Measurements from ENCODE around the gene MMD. TPM values are rescaled to one million over a fixed set of nuclear protein-coding genes. Genes with fewer than 3 reads are reported as not detected.

The MMD gene
- total RNA-seq, 1 donor from 2014 or later = 45.5 TPM

- ChIA-PET POLR2A (no interaction called here), CTCF (no interaction called here)
- no peak for ATAC-seq (ENCODE audit: low read depth)
- TF ChIP-seq, protein P1, sequence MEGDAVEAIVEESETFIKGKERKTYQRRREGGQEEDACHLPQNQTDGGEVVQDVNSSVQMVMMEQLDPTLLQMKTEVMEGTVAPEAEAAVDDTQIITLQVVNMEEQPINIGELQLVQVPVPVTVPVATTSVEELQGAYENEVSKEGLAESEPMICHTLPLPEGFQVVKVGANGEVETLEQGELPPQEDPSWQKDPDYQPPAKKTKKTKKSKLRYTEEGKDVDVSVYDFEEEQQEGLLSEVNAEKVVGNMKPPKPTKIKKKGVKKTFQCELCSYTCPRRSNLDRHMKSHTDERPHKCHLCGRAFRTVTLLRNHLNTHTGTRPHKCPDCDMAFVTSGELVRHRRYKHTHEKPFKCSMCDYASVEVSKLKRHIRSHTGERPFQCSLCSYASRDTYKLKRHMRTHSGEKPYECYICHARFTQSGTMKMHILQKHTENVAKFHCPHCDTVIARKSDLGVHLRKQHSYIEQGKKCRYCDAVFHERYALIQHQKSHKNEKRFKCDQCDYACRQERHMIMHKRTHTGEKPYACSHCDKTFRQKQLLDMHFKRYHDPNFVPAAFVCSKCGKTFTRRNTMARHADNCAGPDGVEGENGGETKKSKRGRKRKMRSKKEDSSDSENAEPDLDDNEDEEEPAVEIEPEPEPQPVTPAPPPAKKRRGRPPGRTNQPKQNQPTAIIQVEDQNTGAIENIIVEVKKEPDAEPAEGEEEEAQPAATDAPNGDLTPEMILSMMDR (IDR thresholded peaks at IDR 0.05) = no peak
- intact Hi-C loops (cut with micrococcal nuclease) = no loop called here
- Mint-ChIP-seq H3K4me1 (no peaks in the 10 kb centered on the region), H3K36me3 (ENCODE audit: low read depth) (no peaks in the 10 kb centered on the region), H3K9me3 (no peaks in the 10 kb centered on the region), H3K4me3 (no peak overlapping the region), H3K27ac (no peak overlapping the region), H3K27me3 (no peaks in the 10 kb centered on the region)
- no peak for DNase-seq
Observed at GRCh38 chr17:55383771-55384642, 37.6 kb downstream of the MMD start.

DNA sequence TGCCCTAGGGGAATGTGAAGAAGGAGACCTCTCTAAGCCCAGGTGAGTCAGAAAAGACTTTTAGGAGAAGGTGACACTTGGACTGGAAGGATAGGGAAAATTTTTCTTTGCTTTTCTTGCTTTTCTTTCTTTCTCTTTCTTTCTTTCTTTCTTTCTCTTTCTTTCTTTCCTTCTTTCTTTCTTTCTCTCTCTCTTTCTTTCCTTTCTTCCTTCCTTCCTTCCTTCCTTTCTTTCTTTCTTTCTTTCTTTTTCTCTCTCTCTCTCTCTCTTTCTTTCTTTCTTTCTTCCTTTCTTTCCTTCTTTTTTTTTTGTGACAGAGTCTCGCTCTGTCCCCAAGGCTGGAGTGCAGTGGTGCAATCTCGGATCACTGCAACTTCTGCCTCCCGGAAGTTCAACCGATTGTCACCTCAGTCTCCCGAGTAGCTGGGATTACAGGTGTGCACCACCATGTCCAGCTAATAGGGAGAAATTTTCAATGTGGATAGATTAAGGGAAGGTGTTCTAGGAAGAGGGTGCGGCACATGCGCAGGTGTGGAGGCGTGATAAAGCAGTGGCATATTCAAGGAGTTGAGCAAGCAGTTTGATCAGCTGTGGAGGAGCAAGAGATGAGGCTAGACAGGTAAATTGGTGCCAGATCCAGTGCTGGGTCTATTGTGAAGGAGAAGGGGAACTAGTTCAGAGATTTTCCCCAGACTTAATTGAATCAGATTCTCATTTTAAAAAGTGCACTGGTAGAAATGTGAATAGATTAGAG, 40.4 kb downstream of the MMD start:
- intact Hi-C loops (cut with micrococcal nuclease) = no loop called here
- POLR2A ChIA-PET = no interaction called here
- no peak for DNase-seq
- Mint-ChIP-seq H3K27ac (no peak overlapping the region), H3K9me3 (no peaks in the 10 kb centered on the region), H3K36me3 (ENCODE audit: low read depth) (no peaks in the 10 kb centered on the region), H3K4me3 (no peak overlapping the region), H3K4me1 (no peaks in the 10 kb centered on the region), H3K27me3 (peaks cover 7% of the 10 kb centered on the region)
- TF ChIP-seq, protein P1 (IDR thresholded peaks at IDR 0.05) = no peak
- CTCF ChIA-PET = no interaction called here
- no peak for ATAC-seq (ENCODE audit: low read depth)

DNA sequence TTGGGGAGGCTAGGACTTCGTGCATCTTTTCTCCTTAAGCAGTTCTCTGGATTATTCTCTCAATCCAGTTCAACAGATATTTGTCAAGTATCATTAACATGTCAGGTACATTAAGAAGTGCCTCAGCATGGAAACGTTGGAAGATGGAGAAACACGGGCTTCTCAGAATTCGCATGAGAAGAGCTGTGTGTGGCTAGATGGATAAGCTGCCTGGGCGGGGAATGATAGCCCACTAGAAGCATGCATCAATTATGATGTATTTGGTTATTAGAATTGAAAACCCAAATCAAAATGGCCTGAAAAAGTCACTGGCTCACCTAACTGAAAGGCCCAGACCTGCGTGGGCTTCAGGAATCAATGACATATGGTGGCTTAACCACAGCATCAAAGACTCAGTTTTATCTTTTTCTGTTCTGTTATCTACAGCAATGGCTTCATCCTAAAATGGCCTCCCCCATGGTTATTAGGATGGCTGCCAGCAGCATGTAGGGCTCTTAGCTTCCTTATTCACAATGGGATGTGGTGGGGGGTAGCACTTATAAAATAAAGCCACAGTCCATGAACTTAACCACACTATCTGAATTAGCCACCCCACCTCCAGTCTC, 43.9 kb downstream of the MMD start:
- TF ChIP-seq, protein P1 (IDR thresholded peaks at IDR 0.05) = no peak
- H3K4me1 Mint-ChIP-seq = no peaks in the 10 kb centered on the region
- H3K36me3 Mint-ChIP-seq (ENCODE audit: low read depth) = no peaks in the 10 kb centered on the region
- no peak overlapping the region for H3K27ac Mint-ChIP-seq
- POLR2A ChIA-PET = no interaction called here
- H3K27me3 Mint-ChIP-seq = peaks cover 7% of the 10 kb centered on the region
- DNase-seq = no peak
- no peak overlapping the region for H3K4me3 Mint-ChIP-seq
- intact Hi-C loops (cut with micrococcal nuclease) = no loop called here
- no peak for ATAC-seq (ENCODE audit: low read depth)
- no peaks in the 10 kb centered on the region for H3K9me3 Mint-ChIP-seq
- CTCF ChIA-PET = no interaction called here

GRCh38 chr17:55368706-55369105, 52.9 kb downstream of the MMD start:
- intact Hi-C loops (cut with micrococcal nuclease) = no loop called here
- peaks cover 3% of the 10 kb centered on the region for H3K9me3 Mint-ChIP-seq
- no peak overlapping the region for H3K4me3 Mint-ChIP-seq
- DNase-seq (no peak), ATAC-seq (ENCODE audit: low read depth) (no peak)
- CTCF ChIA-PET = no interaction called here
- no peaks in the 10 kb centered on the region for H3K27me3 Mint-ChIP-seq
- peaks cover 2% of the 10 kb centered on the region for H3K4me1 Mint-ChIP-seq
- TF ChIP-seq, protein P1 (IDR thresholded peaks at IDR 0.05) = no peak
- POLR2A ChIA-PET = no interaction called here
- H3K27ac Mint-ChIP-seq = no peak overlapping the region
- H3K36me3 Mint-ChIP-seq (ENCODE audit: low read depth) = no peaks in the 10 kb centered on the region

DNA sequence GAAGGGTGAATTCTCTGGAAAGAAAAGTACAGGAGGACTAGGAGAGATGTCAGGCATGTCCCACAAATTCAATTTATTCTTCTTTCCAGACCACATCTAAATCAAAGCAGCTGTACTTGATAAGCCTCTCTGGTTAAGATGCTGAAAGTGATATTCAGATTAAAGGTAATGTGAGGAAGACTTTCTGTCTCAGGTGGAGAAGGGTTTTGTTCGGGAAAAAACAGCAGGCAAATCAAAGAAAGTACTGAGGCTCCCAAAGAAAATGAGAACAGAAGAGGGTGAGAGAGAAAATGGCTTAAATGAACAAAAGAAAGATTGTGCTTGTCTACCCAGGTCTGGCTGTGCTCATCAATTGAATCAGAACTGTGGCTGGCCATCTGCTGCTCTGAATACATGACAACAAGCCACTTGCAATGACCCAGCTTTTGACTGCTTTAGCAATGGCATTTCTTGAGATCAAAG, 55.6 kb downstream of the MMD start:
- no peak for DNase-seq
- no peaks in the 10 kb centered on the region for H3K36me3 Mint-ChIP-seq (ENCODE audit: low read depth)
- intact Hi-C loops (cut with micrococcal nuclease) = no loop called here
- ChIA-PET CTCF (interaction anchor here (0.9 kb wide), 1 partner anchor 9 kb away, joined by 3 read pairs; no protein-coding TSS in a partner anchor), POLR2A (no interaction called here)
- H3K9me3 Mint-ChIP-seq = peaks cover 9% of the 10 kb centered on the region
- TF ChIP-seq, protein P1 (IDR thresholded peaks at IDR 0.05) = no peak
- H3K4me3 Mint-ChIP-seq = no peak overlapping the region
- H3K27me3 Mint-ChIP-seq = peaks cover 7% of the 10 kb centered on the region
- H3K4me1 Mint-ChIP-seq = peaks cover 2% of the 10 kb centered on the region
- no peak overlapping the region for H3K27ac Mint-ChIP-seq
- no peak for ATAC-seq (ENCODE audit: low read depth)
